Endothelial cell (in vitro differentiated cells): ENCODE measurements around the gene UBN2. TPM values are rescaled to one million over a fixed set of nuclear protein-coding genes. Genes with fewer than 3 reads are reported as not detected.

Source experiments
- DNase-seq: peaks from one replicate; pipeline ENCODE4 v3.0.0; 2021; ENCODE audit warnings: low spot score
- H3K27ac Mint-ChIP-seq: one replicate; pipeline ENCODE4 v1.8.0; 2021; ENCODE audit warnings: mixed read lengths, inconsistent platforms; ENCODE audit not compliant: unreplicated experiment
- H3K27me3 Mint-ChIP-seq: one replicate; pipeline ENCODE4 v1.8.0; 2021; ENCODE audit warnings: mild to moderate bottlenecking, moderate library complexity, mixed read lengths, inconsistent platforms; ENCODE audit not compliant: unreplicated experiment
- H3K36me3 Mint-ChIP-seq: one replicate; pipeline ENCODE4 v1.8.0; 2021; ENCODE audit warnings: mild to moderate bottlenecking, low read depth, mixed read lengths, inconsistent platforms; ENCODE audit not compliant: unreplicated experiment
- H3K4me1 Mint-ChIP-seq: one replicate; pipeline ENCODE4 v1.8.0; 2021; ENCODE audit warnings: mild to moderate bottlenecking, mixed read lengths, inconsistent platforms; ENCODE audit not compliant: unreplicated experiment
- H3K4me3 Mint-ChIP-seq: one replicate; pipeline ENCODE4 v1.8.0; 2021; ENCODE audit warnings: mild to moderate bottlenecking, mixed read lengths, inconsistent platforms; ENCODE audit not compliant: unreplicated experiment
- H3K9me3 Mint-ChIP-seq: one replicate; pipeline ENCODE4 v1.8.0; 2021; ENCODE audit warnings: mixed read lengths, inconsistent platforms; ENCODE audit not compliant: unreplicated experiment
- CTCF ChIP-seq: fragments of 200-600 bp; sonication (generic); IDR thresholded peaks from one replicate; pipeline ENCODE4 v1.5.0; 2021; ENCODE audit warnings: antibody characterized with exemption; ENCODE audit not compliant: unreplicated experiment
- long read RNA-seq: library from polyadenylated mRNA; unstranded; transcript quantifications from one replicate; pipeline ENCODE4 v2.0.0, GENCODE V29; 2020; ENCODE audit not compliant: unreplicated experiment
- total RNA-seq: library from RNA; stranded (reverse); fragmentation: NEBNext Ultra II Directional; extraction: Animal tissue kit (Norgen Biotek cat#: 25700); gene quantifications from one replicate; pipeline ENCODE4 v1.2.1, GENCODE V29; 2021; ENCODE audit not compliant: unreplicated experiment

Gene UBN2
- total RNA-seq: 22.2 TPM
- long read RNA-seq: 0 reads

DNA sequence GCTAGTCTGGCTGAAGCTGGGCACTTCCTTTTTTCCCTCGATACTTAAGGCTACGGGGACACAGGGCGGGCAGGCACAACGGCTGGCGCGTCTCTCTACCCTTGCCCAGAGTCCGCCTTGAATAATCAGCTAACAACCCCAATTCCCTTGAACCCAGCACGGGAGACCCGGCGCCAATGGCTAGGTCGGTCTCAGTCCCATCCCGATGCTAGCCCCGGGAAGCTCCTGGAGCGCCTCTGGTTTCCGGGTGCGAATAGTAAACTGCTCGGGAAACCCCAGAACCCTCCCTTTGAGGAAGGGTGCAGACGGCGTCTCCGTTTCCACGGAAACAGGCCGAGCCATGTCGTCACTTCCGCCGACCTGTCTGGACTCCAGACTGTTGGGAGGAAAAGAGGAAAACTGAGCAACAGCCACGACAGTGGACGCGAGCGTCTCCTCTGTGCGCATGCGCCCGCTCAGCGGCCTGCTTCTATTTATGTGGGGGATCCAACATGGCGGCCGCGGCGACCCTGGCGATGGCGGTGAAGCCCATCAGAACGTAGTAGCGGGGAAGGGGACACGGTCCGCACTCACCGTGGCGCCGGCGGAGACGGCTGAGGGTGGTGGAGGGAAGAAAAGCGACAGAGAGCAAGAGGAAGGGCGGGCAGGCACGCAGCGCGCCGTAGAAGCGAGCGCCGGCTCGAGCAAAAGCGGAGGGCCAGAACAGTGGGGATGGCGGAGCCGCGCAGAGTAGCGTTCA, at the start of gene UBN2:
TSS of gene UBN2 (plus strand) at position 464 of the 739 bp plus-strand sequence. CDS start at position 712, 248 bp downstream.
- peak; percentile 94 for DNase-seq
- Mint-ChIP-seq H3K27ac (peak within 1 kb of the TSS; percentile 92), H3K9me3 (no peaks in the 10 kb centered on the region), H3K4me1 (peaks cover 14% of the 10 kb centered on the region), H3K36me3 (peaks cover 9% of the 10 kb centered on the region), H3K4me3 (peak within 1 kb of the TSS; percentile 96), H3K27me3 (peaks cover 7% of the 10 kb centered on the region)
- no peak for TF ChIP-seq CTCF

GRCh38 chr7:139181404-139181803, 49.6 kb upstream of the UBN2 start:
- no peak for DNase-seq
- H3K4me1 Mint-ChIP-seq: peaks cover 8% of the 10 kb centered on the region

GRCh38 chr7:139182363-139182762, 48.7 kb upstream of the UBN2 start:
- Mint-ChIP-seq H3K9me3 (no peaks in the 10 kb centered on the region), H3K27me3 (no peaks in the 10 kb centered on the region), H3K36me3 (peaks cover 5% of the 10 kb centered on the region), H3K27ac (no peak overlapping the region), H3K4me3 (no peak overlapping the region), H3K4me1 (peaks cover 8% of the 10 kb centered on the region)
- TF ChIP-seq CTCF: no peak
- DNase-seq: no peak

More at GRCh38 chr7:139181404-139181803, 49.6 kb upstream of the UBN2 start:
- H3K27me3 Mint-ChIP-seq: no peaks in the 10 kb centered on the region
- H3K36me3 Mint-ChIP-seq: peaks cover 5% of the 10 kb centered on the region
- no peak overlapping the region for H3K27ac Mint-ChIP-seq
- no peak overlapping the region for H3K4me3 Mint-ChIP-seq
- no peaks in the 10 kb centered on the region for H3K9me3 Mint-ChIP-seq
- TF ChIP-seq CTCF: no peak

GRCh38 chr7:139183251-139183650, 47.8 kb upstream of the UBN2 start:
- H3K9me3 Mint-ChIP-seq: no peaks in the 10 kb centered on the region
- H3K27ac Mint-ChIP-seq: no peak overlapping the region
- no peak for TF ChIP-seq CTCF
- no peak overlapping the region for H3K4me3 Mint-ChIP-seq
- H3K4me1 Mint-ChIP-seq: peaks cover 8% of the 10 kb centered on the region
- DNase-seq: no peak
- peaks cover 5% of the 10 kb centered on the region for H3K36me3 Mint-ChIP-seq
- no peaks in the 10 kb centered on the region for H3K27me3 Mint-ChIP-seq

DNA sequence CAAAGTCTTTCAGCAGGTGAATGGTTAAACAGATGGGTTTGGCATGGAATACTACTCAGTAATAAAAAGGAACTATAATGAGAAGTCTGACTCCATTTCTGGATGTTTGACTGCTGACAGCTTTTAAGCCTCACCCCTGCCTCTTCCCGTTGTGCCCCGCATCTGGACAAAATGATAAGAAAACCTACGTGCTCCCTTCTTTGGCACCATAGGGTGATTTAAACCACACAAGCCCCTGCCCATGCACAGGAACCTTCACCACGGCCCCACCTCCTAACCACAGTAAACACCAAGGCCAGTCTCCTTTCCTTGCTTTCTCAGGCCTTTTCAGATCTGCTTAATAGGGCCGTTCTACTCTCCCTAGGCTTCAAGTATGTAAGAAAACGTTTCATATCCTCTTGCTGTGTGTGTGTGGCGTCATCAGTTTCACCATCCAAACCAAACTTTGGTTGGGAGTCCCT, 47.1 kb upstream of the UBN2 start:
- Mint-ChIP-seq H3K27ac (no peak overlapping the region), H3K36me3 (peaks cover 5% of the 10 kb centered on the region), H3K4me1 (peaks cover 8% of the 10 kb centered on the region), H3K9me3 (no peaks in the 10 kb centered on the region), H3K27me3 (no peaks in the 10 kb centered on the region), H3K4me3 (no peak overlapping the region)
- no peak for DNase-seq
- TF ChIP-seq CTCF: no peak
